Vagina (tissue), 2 donors: ENCODE results near the gene CYTH4.

Source experiments
- CTCF ChIP-seq, 3 experiments: fragments of 450-650 bp in 2 of 3; fragments of 200-600 bp in 1 of 3; sonication (generic) in 1 of 3; IDR thresholded peaks; one replicate each; pipeline ENCODE4 v1.5.1; 2017 to 2019; ENCODE audit warnings: antibody characterized with exemption in 3 of 3, mild to moderate bottlenecking in 2 of 3, moderate library complexity in 2 of 3
- POLR2A ChIP-seq, 2 donors: fragments of 450-650 bp; IDR thresholded peaks; one replicate each; pipeline ENCODE4 v1.6.1; 2017; ENCODE audit warnings: antibody characterized with exemption in 2 of 2, mild to moderate bottlenecking in 2 of 2, moderate library complexity in 2 of 2
- POLR2AphosphoS5 ChIP-seq, 2 donors: sonication (generic); formaldehyde crosslinking; IDR thresholded peaks; one replicate each; pipeline ENCODE4 v1.9.0; 2017; ENCODE audit warnings: antibody characterized with exemption in 2 of 2, mild to moderate bottlenecking in 2 of 2, low read depth in 1 of 2; ENCODE audit not compliant: insufficient read depth in 1 of 2

- no peak for TF ChIP-seq CTCF (IDR thresholded peaks at IDR 0.05)
- no peak for TF ChIP-seq POLR2A (IDR thresholded peaks at IDR 0.05)
- no peak for TF ChIP-seq POLR2AphosphoS5 (IDR thresholded peaks at IDR 0.05; ENCODE audit: insufficient read depth in 1 of 2, low read depth in 1 of 2)
Observed at GRCh38 chr22:37254867-37255233, 27.5 kb upstream of the CYTH4 start.
